Duodenal mucosa (tissue), 2 donors: ENCODE measurements around the gene DPF3.
A peak's percentile ranks its signal among the peaks of the same experiment; 100 is the strongest.

Experiments used
- H3K27ac ChIP-seq: one replicate; pipeline ENCODE4 v1.7.0; 2013; ENCODE audit warnings: low read depth, low read length
- H3K27me3 ChIP-seq, 2 donors: one replicate each; pipeline ENCODE4 v1.7.0; 2013; ENCODE audit warnings: low read length in 2 of 2, control low read depth in 1 of 2; ENCODE audit not compliant: insufficient read depth in 2 of 2, control insufficient read depth in 1 of 2
- H3K36me3 ChIP-seq, 2 donors: one replicate each; pipeline ENCODE4 v1.7.0; 2013; ENCODE audit warnings: low read length in 2 of 2, control low read depth in 1 of 2; ENCODE audit not compliant: insufficient read depth in 2 of 2, control insufficient read depth in 1 of 2
- H3K4me1 ChIP-seq, 2 donors: one replicate each; pipeline ENCODE4 v1.7.0; 2013; ENCODE audit warnings: low read length in 2 of 2, control low read depth in 1 of 2; ENCODE audit not compliant: insufficient read depth in 2 of 2, control insufficient read depth in 1 of 2
- H3K4me3 ChIP-seq, 2 donors: one replicate each; pipeline ENCODE4 v1.7.0; 2013; ENCODE audit warnings: low read length in 2 of 2, low read depth in 1 of 2
- H3K9ac ChIP-seq, 2 donors: one replicate each; pipeline ENCODE4 v1.7.0; 2013; ENCODE audit warnings: low read length in 2 of 2, low read depth in 1 of 2
- H3K9me3 ChIP-seq, 2 donors: one replicate each; pipeline ENCODE4 v1.7.0; 2013; ENCODE audit warnings: low read length in 2 of 2, control low read depth in 1 of 2; ENCODE audit not compliant: control insufficient read depth in 1 of 2

DPF3 gene

GRCh38 chr14:72780751-72781150 lies 113.2 kb downstream of the DPF3 start:
- H3K27ac ChIP-seq: no peak overlapping the region
- peaks cover 9 to 12% of the 10 kb centered on the region in 2 donors for H3K4me1 ChIP-seq
- peaks cover 0 to 5% of the 10 kb centered on the region in 2 donors for H3K9me3 ChIP-seq
- no peak overlapping the region for H3K4me3 ChIP-seq
- peaks cover 0 to 3% of the 10 kb centered on the region in 2 donors for H3K27me3 ChIP-seq
- no peaks in the 10 kb centered on the region for H3K36me3 ChIP-seq
- H3K9ac ChIP-seq: no peak overlapping the region

GRCh38 chr14:72779679-72780078 lies 114.2 kb downstream of the DPF3 start:
- H3K9me3 ChIP-seq: peaks cover 0 to 5% of the 10 kb centered on the region in 2 donors
- no peaks in the 10 kb centered on the region for H3K36me3 ChIP-seq
- H3K4me1 ChIP-seq: peaks cover 9 to 12% of the 10 kb centered on the region in 2 donors
- peaks cover 0 to 3% of the 10 kb centered on the region in 2 donors for H3K27me3 ChIP-seq
- H3K4me3 ChIP-seq: no peak overlapping the region
- H3K9ac ChIP-seq: no peak overlapping the region
- H3K27ac ChIP-seq: no peak overlapping the region

- no peak overlapping the region for H3K9ac ChIP-seq
- peaks cover 0 to 3% of the 10 kb centered on the region in 2 donors for H3K27me3 ChIP-seq
- H3K4me1 ChIP-seq: peaks cover 9 to 12% of the 10 kb centered on the region in 2 donors
- H3K9me3 ChIP-seq: peaks cover 0 to 5% of the 10 kb centered on the region in 2 donors
- no peaks in the 10 kb centered on the region for H3K36me3 ChIP-seq
- H3K27ac ChIP-seq: no peak overlapping the region
- H3K4me3 ChIP-seq: no peak overlapping the region
Observed at GRCh38 chr14:72777636-72778035, 116.3 kb downstream of the DPF3 start.

GRCh38 chr14:72776701-72777261 lies 117.1 kb downstream of the DPF3 start:
- Histone ChIP-seq H3K27me3 (peaks cover 0 to 3% of the 10 kb centered on the region in 2 donors), H3K27ac (no peak overlapping the region), H3K36me3 (no peaks in the 10 kb centered on the region), H3K4me3 (no peak overlapping the region), H3K9me3 (peaks cover 0 to 5% of the 10 kb centered on the region in 2 donors), H3K9ac (no peak overlapping the region), H3K4me1 (peaks cover 9 to 12% of the 10 kb centered on the region in 2 donors)

GRCh38 chr14:72775923-72776554 lies 117.9 kb downstream of the DPF3 start:
- Histone ChIP-seq H3K9me3 (peaks cover 0 to 5% of the 10 kb centered on the region in 2 donors), H3K9ac (no peak overlapping the region), H3K27me3 (peaks cover 0 to 3% of the 10 kb centered on the region in 2 donors), H3K4me3 (no peak overlapping the region), H3K27ac (no peak overlapping the region), H3K36me3 (no peaks in the 10 kb centered on the region), H3K4me1 (peaks cover 9 to 12% of the 10 kb centered on the region in 2 donors)

- H3K4me3 ChIP-seq: no peak overlapping the region
- H3K27ac ChIP-seq: no peak overlapping the region
- H3K9me3 ChIP-seq: peaks cover 0 to 5% of the 10 kb centered on the region in 2 donors
- no peaks in the 10 kb centered on the region for H3K36me3 ChIP-seq
- H3K4me1 ChIP-seq: peaks cover 9 to 12% of the 10 kb centered on the region in 2 donors
- H3K27me3 ChIP-seq: no peaks in the 10 kb centered on the region
- no peak overlapping the region for H3K9ac ChIP-seq
Observed at GRCh38 chr14:72774894-72775620, 118.8 kb downstream of the DPF3 start.

- Histone ChIP-seq H3K36me3 (no peaks in the 10 kb centered on the region), H3K27me3 (no peaks in the 10 kb centered on the region), H3K9ac (no peak overlapping the region), H3K27ac (no peak overlapping the region), H3K4me3 (no peak overlapping the region), H3K9me3 (peaks cover 0 to 5% of the 10 kb centered on the region in 2 donors), H3K4me1 (peaks cover 9 to 12% of the 10 kb centered on the region in 2 donors)
Observed at GRCh38 chr14:72774141-72774540, 119.8 kb downstream of the DPF3 start.

GRCh38 chr14:72771561-72771960 lies 122.3 kb downstream of the DPF3 start:
- Histone ChIP-seq H3K36me3 (no peaks in the 10 kb centered on the region), H3K9ac (no peak overlapping the region), H3K9me3 (peaks cover 4 to 5% of the 10 kb centered on the region in 2 donors), H3K27me3 (no peaks in the 10 kb centered on the region), H3K4me3 (peak overlapping the region in 1 of 2 donors; percentile 55), H3K27ac (no peak overlapping the region), H3K4me1 (peaks cover 4 to 7% of the 10 kb centered on the region in 2 donors)

- no peak overlapping the region for H3K4me3 ChIP-seq
Observed at GRCh38 chr14:72766296-72766695, 127.6 kb downstream of the DPF3 start.

GRCh38 chr14:72763892-72764291 lies 130.0 kb downstream of the DPF3 start:
- no peaks in the 10 kb centered on the region for H3K36me3 ChIP-seq
- H3K9me3 ChIP-seq: peaks cover 6 to 14% of the 10 kb centered on the region in 2 donors
- no peak overlapping the region for H3K9ac ChIP-seq
- H3K27me3 ChIP-seq: no peaks in the 10 kb centered on the region
- H3K4me3 ChIP-seq: no peak overlapping the region
- no peak overlapping the region for H3K27ac ChIP-seq
- no peaks in the 10 kb centered on the region for H3K4me1 ChIP-seq

More at GRCh38 chr14:72766296-72766695, 127.6 kb downstream of the DPF3 start:
- H3K27ac ChIP-seq: no peak overlapping the region
- peaks cover 4 to 5% of the 10 kb centered on the region in 2 donors for H3K9me3 ChIP-seq
- no peaks in the 10 kb centered on the region for H3K4me1 ChIP-seq
- no peaks in the 10 kb centered on the region for H3K36me3 ChIP-seq
- no peaks in the 10 kb centered on the region for H3K27me3 ChIP-seq
- no peak overlapping the region for H3K9ac ChIP-seq
